Measurements from ENCODE around the gene MUC5AC. TPM values are rescaled to one million over a fixed set of nuclear protein-coding genes. Genes with fewer than 3 reads are reported as not detected.
"Not testable (repeated sequence)": the region's sequence is repeated elsewhere in the genome, so short reads cannot be mapped to it uniquely, and the experiment has no call there.

MUC5AC gene
- total RNA-seq, 2 experiments from 2014 or later: not detected

- H3K4me1 Mint-ChIP-seq: no peaks in the 10 kb centered on the region
- no peaks in the 10 kb centered on the region for H3K27me3 Mint-ChIP-seq
- no peak for DNase-seq
- ChIA-PET POLR2A (no interaction called here), CTCF (interaction anchor here (0.7 kb wide), 1 partner anchor 840 kb away, joined by 3 read pairs; no protein-coding TSS in a partner anchor)
- H3K9me3 Mint-ChIP-seq: no peaks in the 10 kb centered on the region
- no peak overlapping the region for H3K4me3 Mint-ChIP-seq
- no peaks in the 10 kb centered on the region for H3K36me3 Mint-ChIP-seq (ENCODE audit: low read depth)
- no peak overlapping the region for H3K27ac Mint-ChIP-seq
Observed at GRCh38 chr11:1235306-1235900, 77.7 kb downstream of the MUC5AC start.

- CTCF ChIA-PET: interaction anchor here (0.7 kb wide), 1 partner anchor 839 kb away, joined by 3 read pairs; no protein-coding TSS in a partner anchor
Observed at GRCh38 chr11:1235901-1236315, 78.2 kb downstream of the MUC5AC start.

GRCh38 chr11:1236316-1237127 lies 78.8 kb downstream of the MUC5AC start:
- Mint-ChIP-seq H3K4me3 (no peak overlapping the region), H3K4me1 (no peaks in the 10 kb centered on the region), H3K27ac (no peak overlapping the region), H3K9me3 (no peaks in the 10 kb centered on the region), H3K27me3 (no peaks in the 10 kb centered on the region), H3K36me3 (ENCODE audit: low read depth) (no peaks in the 10 kb centered on the region)
- no peak for DNase-seq
- CTCF ChIA-PET: interaction anchor here (0.7 kb wide), 1 partner anchor 839 kb away, joined by 3 read pairs; no protein-coding TSS in a partner anchor
- POLR2A ChIA-PET: no interaction called here

More at GRCh38 chr11:1235901-1236315, 78.2 kb downstream of the MUC5AC start:
- Mint-ChIP-seq H3K27ac (no peak overlapping the region), H3K4me3 (no peak overlapping the region), H3K36me3 (ENCODE audit: low read depth) (no peaks in the 10 kb centered on the region), H3K4me1 (no peaks in the 10 kb centered on the region), H3K9me3 (no peaks in the 10 kb centered on the region), H3K27me3 (no peaks in the 10 kb centered on the region)
- no peak for DNase-seq
- POLR2A ChIA-PET: no interaction called here

GRCh38 chr11:1237128-1237580 lies 79.4 kb downstream of the MUC5AC start:
- no peak overlapping the region for H3K4me3 Mint-ChIP-seq
- CTCF ChIA-PET: no interaction called here
- POLR2A ChIA-PET: no interaction called here
- H3K36me3 Mint-ChIP-seq (ENCODE audit: low read depth): no peaks in the 10 kb centered on the region
- H3K9me3 Mint-ChIP-seq: no peaks in the 10 kb centered on the region
- no peak for DNase-seq
- no peaks in the 10 kb centered on the region for H3K4me1 Mint-ChIP-seq
- H3K27ac Mint-ChIP-seq: no peak overlapping the region
- no peaks in the 10 kb centered on the region for H3K27me3 Mint-ChIP-seq

- Mint-ChIP-seq H3K4me3 (no peak overlapping the region), H3K27ac (no peak overlapping the region)
- no peak for DNase-seq
Observed at GRCh38 chr11:1237851-1238250, 80.1 kb downstream of the MUC5AC start.

GRCh38 chr11:1238767-1239595 lies 81.2 kb downstream of the MUC5AC start:
- Mint-ChIP-seq H3K9me3 (no peaks in the 10 kb centered on the region), H3K4me3 (no peak overlapping the region), H3K27me3 (no peaks in the 10 kb centered on the region), H3K36me3 (ENCODE audit: low read depth) (no peaks in the 10 kb centered on the region), H3K4me1 (no peaks in the 10 kb centered on the region), H3K27ac (no peak overlapping the region)
- ChIA-PET CTCF (no interaction called here), POLR2A (no interaction called here)
- DNase-seq: no peak

More at GRCh38 chr11:1237851-1238250, 80.1 kb downstream of the MUC5AC start:
- H3K27me3 Mint-ChIP-seq: no peaks in the 10 kb centered on the region
- ChIA-PET CTCF (no interaction called here), POLR2A (no interaction called here)
- H3K9me3 Mint-ChIP-seq: no peaks in the 10 kb centered on the region
- no peaks in the 10 kb centered on the region for H3K36me3 Mint-ChIP-seq (ENCODE audit: low read depth)
- no peaks in the 10 kb centered on the region for H3K4me1 Mint-ChIP-seq

- H3K27ac Mint-ChIP-seq: no peak overlapping the region
- no peaks in the 10 kb centered on the region for H3K4me1 Mint-ChIP-seq
- H3K36me3 Mint-ChIP-seq (ENCODE audit: low read depth): no peaks in the 10 kb centered on the region
- no peak for DNase-seq
- H3K27me3 Mint-ChIP-seq: no peaks in the 10 kb centered on the region
- H3K4me3 Mint-ChIP-seq: no peak overlapping the region
- ChIA-PET POLR2A (no interaction called here), CTCF (no interaction called here)
- H3K9me3 Mint-ChIP-seq: no peaks in the 10 kb centered on the region
Observed at GRCh38 chr11:1239596-1240205, 81.9 kb downstream of the MUC5AC start.

GRCh38 chr11:1240771-1241170 lies 83.0 kb downstream of the MUC5AC start:
- POLR2A ChIA-PET: no interaction called here
- CTCF ChIA-PET: no interaction called here
- H3K9me3 Mint-ChIP-seq: no peaks in the 10 kb centered on the region
- H3K4me1 Mint-ChIP-seq: no peaks in the 10 kb centered on the region
- H3K4me3 Mint-ChIP-seq: no peak overlapping the region
- no peaks in the 10 kb centered on the region for H3K36me3 Mint-ChIP-seq (ENCODE audit: low read depth)
- no peak for DNase-seq
- H3K27me3 Mint-ChIP-seq: no peaks in the 10 kb centered on the region
- H3K27ac Mint-ChIP-seq: no peak overlapping the region

GRCh38 chr11:1241706-1242105 lies 84.0 kb downstream of the MUC5AC start:
- peaks cover 2% of the 10 kb centered on the region for H3K36me3 Mint-ChIP-seq (ENCODE audit: low read depth)
- no peak for DNase-seq
- H3K4me1 Mint-ChIP-seq: no peaks in the 10 kb centered on the region
- H3K9me3 Mint-ChIP-seq: peaks cover 3% of the 10 kb centered on the region
- POLR2A ChIA-PET: no interaction called here
- no peak overlapping the region for H3K27ac Mint-ChIP-seq
- H3K4me3 Mint-ChIP-seq: no peak overlapping the region
- CTCF ChIA-PET: no interaction called here
- no peaks in the 10 kb centered on the region for H3K27me3 Mint-ChIP-seq

- DNase-seq: no peak
- Mint-ChIP-seq H3K27ac (no peak overlapping the region), H3K4me1 (no peaks in the 10 kb centered on the region), H3K4me3 (no peak overlapping the region), H3K27me3 (no peaks in the 10 kb centered on the region), H3K36me3 (ENCODE audit: low read depth) (peaks cover 2% of the 10 kb centered on the region), H3K9me3 (peaks cover 3% of the 10 kb centered on the region)
- CTCF ChIA-PET: no interaction called here
- POLR2A ChIA-PET: no interaction called here
Observed at GRCh38 chr11:1242289-1242688, 84.5 kb downstream of the MUC5AC start.

- H3K27me3 Mint-ChIP-seq; DNase-seq; H3K4me3 Mint-ChIP-seq; POLR2A ChIA-PET; H3K36me3 Mint-ChIP-seq (ENCODE audit: low read depth); H3K27ac Mint-ChIP-seq; H3K4me1 Mint-ChIP-seq; H3K9me3 Mint-ChIP-seq; CTCF ChIA-PET: not testable (repeated sequence)
Observed at GRCh38 chr11:1242751-1243150, 85.0 kb downstream of the MUC5AC start.

- DNase-seq; H3K4me3 Mint-ChIP-seq; H3K4me1 Mint-ChIP-seq; H3K36me3 Mint-ChIP-seq (ENCODE audit: low read depth); CTCF ChIA-PET; POLR2A ChIA-PET; H3K27ac Mint-ChIP-seq; H3K9me3 Mint-ChIP-seq; H3K27me3 Mint-ChIP-seq: not testable (repeated sequence)
Observed at GRCh38 chr11:1243521-1243920, 85.8 kb downstream of the MUC5AC start.

GRCh38 chr11:1244557-1244956 lies 86.8 kb downstream of the MUC5AC start:
- H3K9me3 Mint-ChIP-seq; POLR2A ChIA-PET; H3K4me3 Mint-ChIP-seq; CTCF ChIA-PET; H3K4me1 Mint-ChIP-seq; H3K36me3 Mint-ChIP-seq (ENCODE audit: low read depth); H3K27me3 Mint-ChIP-seq; DNase-seq: not testable (repeated sequence)
- H3K27ac Mint-ChIP-seq: peak overlapping the region; percentile 41
